Superior temporal gyrus (tissue), 1 donor: ENCODE results near the gene PDSS2.
"Not testable (repeated sequence)": the region's sequence is repeated elsewhere in the genome, so short reads cannot be mapped to it uniquely, and the experiment has no call there.

Source experiments
- DNase-seq: peaks from one replicate; pipeline ENCODE4 v3.0.0-alpha.2; 2016; ENCODE audit errors: extremely low spot score

Gene PDSS2

GRCh38 chr6:107216197-107216933 is 243.0 kb downstream of the PDSS2 start:
- no peak for DNase-seq

- DNase-seq, result no peak
These were observed 244.0 kb downstream of the PDSS2 start for GRCh38 chr6:107215334-107215733.

DNA sequence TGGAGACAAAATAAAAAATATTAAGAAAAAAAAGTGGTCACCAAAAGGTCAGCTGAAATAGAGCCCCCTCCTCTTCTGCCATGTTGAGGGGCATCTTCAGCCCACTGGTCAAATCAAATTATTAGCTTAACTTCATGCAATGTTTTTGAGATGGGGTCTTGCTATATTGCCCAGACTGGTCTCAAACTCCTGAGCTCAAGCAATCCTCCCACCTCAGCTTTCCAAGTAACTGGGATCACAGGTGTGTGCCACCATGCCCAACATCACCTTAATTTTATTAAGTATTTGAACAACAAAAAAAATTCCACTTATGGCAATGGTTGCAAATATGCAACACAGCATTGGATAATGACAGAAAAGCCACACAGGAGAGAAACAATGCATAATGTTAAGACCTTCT is 244.7 kb downstream of the PDSS2 start:
- DNase-seq, result no peak

DNA sequence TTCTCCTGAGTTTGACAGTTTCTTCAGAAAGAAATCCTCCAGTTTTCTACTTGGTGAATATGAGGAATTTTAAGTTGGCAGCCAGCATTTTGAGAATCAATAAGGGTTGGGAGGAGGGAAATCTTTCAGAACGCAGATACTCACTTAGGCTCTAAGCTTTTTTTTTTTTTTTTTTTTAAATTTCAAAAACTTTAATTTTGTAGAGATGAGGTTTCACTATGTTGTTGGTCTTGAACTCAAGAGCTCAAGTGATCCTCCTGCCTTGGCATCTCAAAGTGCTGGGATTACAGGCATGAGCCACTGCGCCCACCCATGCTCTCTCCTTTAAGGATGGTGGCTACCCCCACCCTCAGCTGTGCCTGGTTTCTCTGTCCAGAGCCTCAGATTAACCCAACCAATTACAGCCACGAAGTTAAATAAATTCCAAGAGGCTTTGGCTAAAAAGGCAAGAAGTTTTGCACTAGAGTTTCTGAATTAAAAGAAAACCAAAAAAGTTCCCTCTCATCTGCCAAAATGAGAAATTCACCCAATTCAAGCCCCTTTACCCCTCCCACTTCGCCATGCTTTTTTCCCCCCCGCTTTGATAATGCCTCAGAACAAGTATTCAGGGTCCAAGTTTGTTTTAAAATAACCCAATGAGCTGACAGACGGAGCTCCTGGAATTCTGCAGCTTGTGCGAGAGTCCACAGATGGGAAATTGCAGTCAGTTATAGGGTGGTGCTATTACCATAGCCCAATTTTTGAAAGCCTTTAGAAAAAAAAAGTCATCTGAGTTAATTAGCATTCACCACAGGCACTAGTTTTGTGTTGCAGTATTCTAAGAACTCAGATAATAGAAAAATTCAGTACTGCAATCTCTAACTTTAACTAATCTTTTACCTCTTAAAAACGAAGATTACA is 249.7 kb downstream of the PDSS2 start:
- no peak for DNase-seq

- DNase-seq, result no peak
These were observed 252.0 kb downstream of the PDSS2 start for GRCh38 chr6:107207251-107207873.

DNA sequence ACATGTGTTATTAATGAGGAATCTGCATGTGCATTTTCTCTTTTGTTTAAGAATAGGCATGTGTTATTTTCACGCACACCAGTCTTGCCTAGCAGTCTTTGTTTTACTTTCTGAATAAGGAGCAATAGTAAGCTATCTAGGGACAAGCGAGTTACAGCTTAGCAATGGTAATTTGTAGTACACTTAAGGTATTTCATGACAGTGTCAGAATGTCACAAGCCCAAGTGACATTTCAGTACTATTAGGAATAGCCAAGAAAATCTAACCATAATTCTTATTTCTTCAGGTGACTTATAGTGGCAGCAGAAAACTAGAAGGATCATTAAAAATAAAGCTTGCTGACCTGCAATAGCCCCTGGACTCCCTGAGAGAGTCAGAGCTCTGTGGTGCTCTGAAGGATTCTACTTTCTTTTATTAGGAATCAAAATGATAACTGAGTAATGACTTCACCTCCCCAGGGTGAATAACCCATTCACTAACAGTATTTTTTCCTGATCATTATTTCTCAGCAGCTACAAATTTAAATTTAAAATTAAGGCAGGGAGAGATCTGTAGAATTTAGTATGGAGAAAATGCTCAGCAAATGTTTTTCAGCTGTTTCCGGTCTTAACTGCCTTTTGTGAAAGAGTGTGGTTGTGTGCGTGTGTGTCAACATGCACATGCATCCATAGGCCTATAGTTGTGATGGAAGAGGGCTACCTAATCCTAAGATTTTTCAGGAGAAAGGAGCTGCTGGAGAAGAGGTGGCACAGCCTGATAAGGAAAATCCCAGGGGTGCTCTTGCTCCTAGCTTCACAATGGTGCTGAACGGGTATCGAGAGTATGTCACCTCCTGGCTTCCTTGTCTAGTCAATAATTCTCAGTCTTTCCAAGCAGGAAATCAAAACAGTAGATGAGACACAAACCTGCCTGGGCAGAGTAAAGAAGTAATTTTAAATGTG is 254.0 kb downstream of the PDSS2 start:
- DNase-seq, result no peak

DNA sequence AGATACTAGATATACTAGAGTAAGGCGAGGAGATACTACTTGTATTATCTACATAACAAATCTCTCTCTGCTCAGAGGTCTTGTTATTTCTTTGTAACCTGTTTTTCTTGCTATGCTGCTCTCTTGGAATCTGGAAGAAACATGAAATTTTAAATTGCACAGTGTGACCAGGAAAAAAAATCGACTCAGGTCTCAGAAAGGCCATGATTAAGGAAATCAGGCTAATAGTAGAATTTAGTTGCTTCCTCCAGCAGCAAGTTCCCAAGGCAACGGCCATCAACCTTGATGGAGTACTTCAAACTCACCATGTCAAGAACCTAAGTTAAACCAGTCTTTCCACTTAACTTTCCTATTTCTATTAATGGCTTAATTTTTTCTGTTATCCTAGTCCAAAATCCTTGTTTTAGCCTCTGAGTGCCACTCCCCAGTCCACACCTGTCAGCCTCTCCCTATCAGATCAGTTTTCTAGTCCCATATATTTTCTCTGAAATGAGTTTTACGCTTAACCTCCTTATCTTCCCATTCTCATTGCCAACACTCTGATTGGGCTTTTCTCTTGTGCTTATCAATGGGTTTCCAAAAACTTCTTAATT is 256.4 kb downstream of the PDSS2 start:
- DNase-seq, result no peak

DNA sequence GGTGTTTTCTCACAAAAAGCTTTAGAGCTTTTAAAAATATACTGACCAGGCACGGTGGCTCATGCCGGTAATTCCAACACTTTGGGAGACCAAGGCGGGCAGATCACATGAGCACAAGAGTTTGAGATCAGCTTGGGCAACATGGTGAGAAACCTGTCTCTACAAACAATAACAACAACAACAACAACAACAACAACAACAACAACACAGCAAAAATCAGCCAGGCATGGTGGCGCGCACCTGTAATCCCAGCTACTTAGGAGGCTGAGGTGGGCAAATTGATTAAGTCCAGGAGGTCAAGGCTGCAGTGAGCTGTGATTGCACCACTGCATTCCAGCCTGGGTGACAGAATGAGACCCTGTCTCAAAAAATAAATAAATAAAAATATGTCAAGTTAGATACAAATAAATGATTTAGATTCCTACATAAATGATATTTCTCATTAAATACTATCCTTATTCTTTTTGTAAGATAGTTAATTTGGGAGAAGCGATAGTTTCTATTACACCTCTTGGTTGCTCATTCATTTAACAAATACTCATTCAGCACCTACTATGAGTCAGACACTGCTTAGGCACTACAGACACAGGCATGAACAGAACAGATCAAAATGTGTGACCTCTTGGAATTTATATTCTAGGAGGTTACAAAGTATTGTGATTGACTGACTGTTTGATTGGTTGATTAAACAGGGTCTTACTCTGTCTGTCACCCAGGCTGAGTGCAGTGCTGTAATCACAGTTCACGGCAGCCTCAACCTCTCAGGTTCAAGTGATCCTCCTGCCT is 260.5 kb downstream of the PDSS2 start:
- no peak for DNase-seq

DNA sequence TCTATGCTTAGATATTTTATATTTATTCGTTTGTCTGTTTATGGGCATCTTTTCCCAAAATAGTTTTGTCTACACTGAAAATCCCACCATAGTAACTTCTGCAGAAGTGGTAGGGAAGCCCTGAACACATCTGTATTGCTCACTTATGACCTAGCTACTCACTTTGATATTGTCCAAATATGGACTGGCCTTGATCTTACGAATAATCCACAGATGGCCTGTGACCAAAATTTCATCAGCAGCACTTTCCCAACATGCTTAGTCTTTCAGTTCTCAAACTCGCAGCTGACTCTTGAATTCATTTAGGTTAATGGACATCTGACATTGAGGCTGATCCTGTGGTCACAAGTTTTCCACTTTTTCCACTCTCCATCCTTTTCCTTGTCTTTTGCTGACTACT is 263.2 kb downstream of the PDSS2 start:
- DNase-seq, result no peak

- DNase-seq, result not testable (repeated sequence)
These were observed 264.6 kb downstream of the PDSS2 start for GRCh38 chr6:107194723-107195122.

DNA sequence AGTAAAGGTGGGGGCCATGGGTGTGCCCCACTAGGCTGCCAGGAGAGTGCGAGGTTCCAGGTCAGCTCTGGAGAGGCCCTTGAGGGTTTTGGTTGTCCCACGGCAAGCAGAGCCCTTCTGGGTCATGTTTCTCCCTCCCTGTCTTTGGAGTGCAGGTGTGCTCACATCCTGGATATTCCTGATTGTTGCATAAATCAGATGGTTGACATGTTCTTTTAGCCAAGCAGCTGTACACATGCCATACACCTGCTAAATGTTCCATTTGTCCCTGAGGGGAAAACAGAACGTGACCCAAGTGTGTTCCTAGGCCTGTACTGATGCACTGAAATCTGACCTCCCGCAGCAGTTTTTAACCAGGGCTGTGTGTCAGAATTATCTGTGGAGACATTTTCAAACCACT is 266.5 kb downstream of the PDSS2 start:
- DNase-seq, result no peak

GRCh38 chr6:107187630-107188029 is 271.7 kb downstream of the PDSS2 start:
- no peak for DNase-seq

DNA sequence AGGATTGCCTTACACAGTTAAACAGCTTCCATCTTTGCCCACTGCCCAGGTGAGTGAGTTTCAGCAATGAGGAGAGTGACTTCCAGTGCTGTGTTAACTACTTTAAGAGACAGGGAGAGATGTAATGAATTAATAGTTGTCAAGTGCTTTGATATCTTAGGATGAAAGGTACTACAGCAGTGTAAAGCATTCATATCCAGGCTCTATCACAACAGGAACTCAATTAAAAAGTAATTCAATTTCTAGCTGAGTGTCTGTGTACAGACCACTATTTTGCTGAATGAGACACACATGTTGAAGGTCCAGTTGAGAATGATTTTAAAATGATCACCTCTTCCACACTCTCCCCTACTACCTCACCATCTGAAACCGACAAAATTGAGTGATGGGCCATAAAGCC is 273.3 kb downstream of the PDSS2 start:
- DNase-seq, result peak; percentile 16

GRCh38 chr6:107185391-107185970 is 273.9 kb downstream of the PDSS2 start:
- peak; percentile 65 for DNase-seq

GRCh38 chr6:107184435-107184834 is 274.9 kb downstream of the PDSS2 start:
- no peak for DNase-seq

DNA sequence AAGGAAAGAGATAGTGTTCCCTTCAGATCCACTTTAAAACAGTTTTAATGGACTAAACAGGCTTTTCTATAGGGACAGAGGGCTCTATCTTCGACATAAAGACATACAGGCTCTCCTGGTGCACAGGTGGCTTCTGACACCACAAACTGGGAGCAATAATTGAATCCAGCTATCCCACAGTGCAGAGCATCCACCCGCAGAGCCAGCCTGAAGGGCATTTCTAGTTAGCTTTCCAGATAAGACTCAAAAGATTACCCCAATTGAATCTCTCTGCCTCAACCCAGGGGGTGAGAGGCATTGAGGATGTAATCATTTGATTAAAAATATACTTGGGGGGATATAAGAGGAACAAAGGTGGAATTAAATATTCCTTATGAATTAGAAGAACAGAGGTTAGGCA is 279.3 kb downstream of the PDSS2 start:
- DNase-seq, result no peak

- DNase-seq, result no peak
These were observed 280.4 kb downstream of the PDSS2 start for GRCh38 chr6:107179004-107179403.

GRCh38 chr6:107173779-107174178 is 285.6 kb downstream of the PDSS2 start:
- no peak for DNase-seq

DNA sequence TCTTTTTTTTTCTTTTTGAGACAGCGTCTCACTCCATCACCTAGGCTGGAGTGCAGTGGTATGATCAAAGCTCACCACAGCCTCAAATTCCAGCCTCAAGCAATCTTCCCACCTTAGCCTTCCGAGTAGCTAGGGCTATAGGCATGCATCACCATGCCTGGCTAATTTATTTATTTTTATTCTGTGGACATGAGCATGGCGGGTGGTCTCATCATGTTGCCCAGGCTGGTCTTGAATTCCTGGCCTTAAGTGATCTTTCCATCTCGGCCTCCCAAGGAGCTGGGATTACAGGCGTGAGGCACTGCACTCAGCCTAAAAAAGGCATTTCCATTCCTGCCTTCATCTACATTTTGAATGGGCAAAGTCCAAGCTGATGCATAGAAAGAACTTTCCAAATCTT is 287.9 kb downstream of the PDSS2 start:
- no peak for DNase-seq

DNA sequence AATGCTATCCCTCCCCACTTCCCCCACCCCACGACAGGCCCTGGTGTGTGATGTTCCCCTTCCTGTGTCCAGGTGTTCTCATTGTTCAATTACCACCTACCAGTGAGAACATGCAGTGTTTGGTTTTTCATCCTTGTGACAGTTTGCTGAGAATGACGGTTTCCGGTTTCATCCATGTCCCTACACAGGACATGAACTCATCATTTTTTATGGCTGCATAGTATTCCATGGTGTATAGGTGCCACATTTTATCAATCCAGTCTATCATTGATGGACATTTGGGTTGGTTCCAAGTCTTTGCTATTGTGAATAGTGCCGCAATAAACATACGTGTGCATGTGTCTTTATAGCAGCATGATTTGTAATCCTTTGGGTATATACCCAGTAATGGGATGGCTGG is 295.1 kb downstream of the PDSS2 start:
- DNase-seq, result not testable (repeated sequence)
